KMS-11 (cell line): Measurements from ENCODE around the gene OGN.

Experiments used
- H2AFZ ChIP-seq: fragments of 200-600 bp; sonication (generic); 2 replicates; pipeline ENCODE4 v1.6.1; 2016; ENCODE audit warnings: antibody characterized with exemption, mixed run types, low read depth
- H3K27ac ChIP-seq: fragments of 200-600 bp; sonication (generic); 2 replicates; pipeline ENCODE4 v1.6.1; 2016; ENCODE audit warnings: mild to moderate bottlenecking, mixed run types
- H3K27me3 ChIP-seq: fragments of 200-600 bp; sonication (generic); 2 replicates; pipeline ENCODE4 v1.6.1; 2017; ENCODE audit warnings: mild to moderate bottlenecking, low read depth, mixed run types, moderate library complexity; ENCODE audit not compliant: insufficient read depth
- H3K36me3 ChIP-seq: fragments of 200-600 bp; sonication (generic); 2 replicates; pipeline ENCODE4 v1.6.1; 2017; ENCODE audit warnings: mild to moderate bottlenecking, mixed run types; ENCODE audit not compliant: insufficient read depth
- H3K4me1 ChIP-seq: fragments of 200-600 bp; sonication (generic); 2 replicates; pipeline ENCODE4 v1.6.1; 2016; ENCODE audit warnings: mild to moderate bottlenecking, low read depth, mixed run types; ENCODE audit not compliant: poor library complexity, severe bottlenecking
- H3K4me2 ChIP-seq: fragments of 200-600 bp; sonication (generic); 2 replicates; pipeline ENCODE4 v1.7.0; 2016; ENCODE audit warnings: mild to moderate bottlenecking, mixed run types
- H3K4me3 ChIP-seq: fragments of 200-600 bp; sonication (generic); IDR thresholded peaks from 2 replicates; pipeline ENCODE4 v1.6.1; 2017; ENCODE audit warnings: low read depth, low read length, mixed read lengths; ENCODE audit not compliant: insufficient read depth
- H3K79me2 ChIP-seq: fragments of 200-600 bp; sonication (generic); 2 replicates; pipeline ENCODE4 v1.6.1; 2016; ENCODE audit warnings: low read depth, mixed run types; ENCODE audit not compliant: insufficient read depth
- H3K9ac ChIP-seq: fragments of 200-600 bp; sonication (generic); 2 replicates; pipeline ENCODE4 v1.6.1; 2016; ENCODE audit warnings: mild to moderate bottlenecking, mixed run types
- H4K20me1 ChIP-seq: fragments of 200-600 bp; sonication (generic); 2 replicates; pipeline ENCODE4 v1.6.1; 2016; ENCODE audit warnings: mild to moderate bottlenecking, mixed run types; ENCODE audit not compliant: insufficient read depth
- CTCF ChIP-seq: fragments of 200-600 bp; sonication (generic); conservative IDR thresholded peaks from 2 replicates; pipeline ENCODE4 v1.6.1; 2017; ENCODE audit warnings: low read depth, mild to moderate bottlenecking, antibody characterized with exemption, low read length, moderate library complexity, mixed read lengths

Gene OGN

GRCh38 chr9:92345582-92345981, 58.8 kb downstream of the OGN start:
- H3K4me1 ChIP-seq: no peaks in the 10 kb centered on the region
- no peak overlapping the region for H3K27ac ChIP-seq
- H3K36me3 ChIP-seq: no peaks in the 10 kb centered on the region
- no peak for TF ChIP-seq CTCF
- H3K4me2 ChIP-seq: no peak overlapping the region
- H3K27me3 ChIP-seq: no peaks in the 10 kb centered on the region
- no peak overlapping the region for H3K9ac ChIP-seq
- no peaks in the 10 kb centered on the region for H4K20me1 ChIP-seq
- no peaks in the 10 kb centered on the region for H3K79me2 ChIP-seq
- no peak overlapping the region for H2AFZ ChIP-seq
- no peak overlapping the region for H3K4me3 ChIP-seq

DNA sequence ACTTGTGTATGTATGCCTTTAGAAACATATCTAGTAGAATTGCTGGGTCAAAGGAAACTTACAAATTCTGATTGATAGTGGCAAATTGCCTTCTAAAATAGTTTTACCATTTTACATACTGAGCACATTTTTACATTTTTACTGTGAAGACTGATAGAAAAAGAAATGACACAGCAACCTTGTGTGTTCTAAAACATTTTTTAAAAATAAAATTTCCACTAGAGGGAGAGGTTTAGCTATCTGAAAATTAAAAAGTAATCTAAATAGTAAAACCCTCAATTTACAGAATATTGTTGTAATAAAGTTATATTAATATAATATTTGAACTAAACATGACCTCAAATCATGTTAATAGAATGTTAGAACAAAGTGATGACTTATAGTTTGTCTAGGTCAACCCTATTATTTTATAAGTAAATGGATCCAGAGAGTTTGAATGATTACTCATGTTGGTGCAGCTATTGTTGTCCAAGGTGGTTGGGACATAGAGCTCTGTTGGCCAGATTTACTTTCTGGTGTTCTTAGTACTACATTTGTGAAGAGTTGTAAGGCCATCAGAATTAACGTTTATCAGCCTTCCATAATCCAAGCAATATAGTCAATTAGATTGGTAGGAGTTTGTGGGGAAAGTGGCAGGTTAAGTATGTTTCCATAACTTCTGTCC, 61.4 kb downstream of the OGN start:
- no peaks in the 10 kb centered on the region for H4K20me1 ChIP-seq
- H3K36me3 ChIP-seq: no peaks in the 10 kb centered on the region
- no peak overlapping the region for H2AFZ ChIP-seq
- TF ChIP-seq CTCF: no peak
- H3K4me3 ChIP-seq: no peak overlapping the region
- no peak overlapping the region for H3K9ac ChIP-seq
- H3K27me3 ChIP-seq: no peaks in the 10 kb centered on the region
- no peaks in the 10 kb centered on the region for H3K4me1 ChIP-seq
- H3K27ac ChIP-seq: no peak overlapping the region
- H3K79me2 ChIP-seq: no peaks in the 10 kb centered on the region
- no peak overlapping the region for H3K4me2 ChIP-seq

GRCh38 chr9:92341578-92341977, 62.8 kb downstream of the OGN start:
- H3K79me2 ChIP-seq: no peaks in the 10 kb centered on the region
- no peaks in the 10 kb centered on the region for H3K4me1 ChIP-seq
- no peak for TF ChIP-seq CTCF
- no peak overlapping the region for H3K9ac ChIP-seq
- H3K27me3 ChIP-seq: no peaks in the 10 kb centered on the region
- H4K20me1 ChIP-seq: no peaks in the 10 kb centered on the region
- H3K27ac ChIP-seq: no peak overlapping the region
- H3K4me2 ChIP-seq: no peak overlapping the region
- no peak overlapping the region for H2AFZ ChIP-seq
- H3K36me3 ChIP-seq: no peaks in the 10 kb centered on the region
- H3K4me3 ChIP-seq: no peak overlapping the region

DNA sequence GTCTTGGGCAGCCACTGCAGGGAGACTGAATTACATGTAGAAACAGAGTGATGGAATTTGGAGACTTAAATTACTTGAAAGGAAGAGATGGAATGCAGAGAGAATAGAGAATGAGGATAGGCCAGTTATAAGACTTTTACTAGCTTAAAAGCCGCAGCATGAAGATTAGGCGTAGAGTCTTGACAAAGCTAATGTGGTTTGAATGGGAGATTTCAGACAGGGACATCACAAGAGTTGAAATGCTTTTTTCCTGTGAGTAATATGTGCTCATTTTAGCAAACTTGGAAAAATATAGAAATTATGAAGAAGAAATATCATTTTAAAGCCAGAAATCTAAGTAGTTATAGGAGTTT, 71.1 kb downstream of the OGN start:
- H3K27me3 ChIP-seq: no peaks in the 10 kb centered on the region
- H3K4me2 ChIP-seq: no peak overlapping the region
- no peak overlapping the region for H3K9ac ChIP-seq
- no peak overlapping the region for H3K27ac ChIP-seq
- no peak for TF ChIP-seq CTCF
- no peak overlapping the region for H3K4me3 ChIP-seq
- no peaks in the 10 kb centered on the region for H3K36me3 ChIP-seq
- peaks cover 3% of the 10 kb centered on the region; the same call in 1 of the 2 replicates for H3K79me2 ChIP-seq
- peaks cover 6% of the 10 kb centered on the region for H3K4me1 ChIP-seq
- H2AFZ ChIP-seq: no peak overlapping the region
- no peaks in the 10 kb centered on the region for H4K20me1 ChIP-seq
